ENCODE measurements around the gene GSDME.

The GSDME gene

DNA sequence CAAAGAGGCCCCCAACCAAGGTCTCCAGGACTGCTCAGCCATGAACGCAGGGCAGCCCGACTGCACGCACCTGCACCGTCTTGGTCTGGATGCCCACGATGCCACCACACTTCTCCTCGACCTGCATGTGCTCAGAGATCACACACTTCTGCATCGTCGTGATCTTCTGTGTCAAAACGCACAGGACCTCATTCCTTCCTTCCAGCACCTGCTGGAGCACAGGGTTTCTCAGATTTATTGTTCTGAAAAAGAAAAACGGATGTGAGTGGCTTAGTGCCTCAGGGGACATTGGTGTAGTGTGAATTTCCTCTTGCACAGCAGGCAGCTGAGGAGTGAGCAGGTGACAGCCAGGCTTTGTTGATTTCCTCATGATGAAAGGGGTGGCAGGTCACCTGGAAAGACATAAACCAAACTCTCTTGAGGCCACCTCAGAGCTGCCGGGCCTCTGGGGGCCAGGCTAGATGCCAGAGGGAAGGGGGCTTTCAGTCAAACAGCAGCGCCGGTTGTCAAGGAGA is 38.2 kb downstream of the GSDME start:
- no peak for DNase-seq

- no peak for DNase-seq
Measured at GRCh38 chr7:24718431-24718831, 38.8 kb downstream of the GSDME start.

DNA sequence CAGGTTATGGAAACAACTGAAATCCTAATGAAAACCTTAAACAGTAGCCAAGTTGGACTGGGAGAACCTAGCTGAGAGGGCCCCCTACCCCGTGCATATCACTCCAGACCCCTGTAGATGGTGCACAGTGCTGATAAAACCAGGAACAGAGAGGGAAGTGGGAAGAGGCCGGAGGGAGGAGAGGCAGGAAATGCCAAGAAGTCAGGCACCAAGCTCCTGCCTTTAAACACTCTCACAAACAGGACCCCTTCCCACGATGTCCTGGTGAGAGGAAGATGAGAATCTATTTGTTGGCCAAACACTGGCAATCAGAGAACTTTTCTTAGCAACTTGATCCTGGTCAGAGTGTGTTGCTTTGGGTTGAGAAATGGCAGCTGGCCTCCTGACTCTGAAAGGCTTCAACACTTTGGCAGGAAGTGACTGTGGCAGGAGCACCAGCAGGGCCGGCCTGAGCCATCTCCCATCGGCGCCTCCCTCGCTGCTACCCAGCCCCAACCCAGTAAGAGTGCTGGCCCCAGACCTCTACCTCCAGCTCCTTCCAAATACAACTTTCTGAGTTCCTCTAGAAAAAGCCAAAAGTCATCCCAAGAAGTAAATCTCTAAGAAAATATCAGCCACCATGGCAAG is 39.5 kb downstream of the GSDME start:
- no peak for DNase-seq

GRCh38 chr7:24717247-24717622 is 40.0 kb downstream of the GSDME start:
- no peak for DNase-seq

- DNase-seq, result no peak
Measured at GRCh38 chr7:24716480-24717246, 40.6 kb downstream of the GSDME start.

- no peak for DNase-seq
Measured at GRCh38 chr7:24715661-24716479, 41.4 kb downstream of the GSDME start.

DNA sequence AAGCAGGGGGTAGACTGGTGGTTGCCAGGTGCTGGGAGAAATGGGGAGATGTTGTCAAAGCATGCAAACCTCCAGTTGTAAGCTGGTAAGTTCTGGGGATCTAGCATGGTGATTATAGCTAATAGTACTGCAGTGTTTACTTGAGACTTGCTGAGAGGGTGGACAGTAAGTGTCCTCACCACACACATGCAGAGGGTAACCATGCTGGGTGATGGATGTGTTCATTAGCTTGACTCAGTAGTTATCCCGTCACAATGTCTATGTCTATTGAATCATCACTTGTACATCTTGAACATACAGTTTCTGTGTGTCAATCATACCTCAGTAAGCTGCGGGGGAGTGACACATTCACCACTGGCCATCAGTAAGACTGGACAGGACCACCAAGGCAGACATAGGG is 42.1 kb downstream of the GSDME start:
- DNase-seq, result no peak

DNA sequence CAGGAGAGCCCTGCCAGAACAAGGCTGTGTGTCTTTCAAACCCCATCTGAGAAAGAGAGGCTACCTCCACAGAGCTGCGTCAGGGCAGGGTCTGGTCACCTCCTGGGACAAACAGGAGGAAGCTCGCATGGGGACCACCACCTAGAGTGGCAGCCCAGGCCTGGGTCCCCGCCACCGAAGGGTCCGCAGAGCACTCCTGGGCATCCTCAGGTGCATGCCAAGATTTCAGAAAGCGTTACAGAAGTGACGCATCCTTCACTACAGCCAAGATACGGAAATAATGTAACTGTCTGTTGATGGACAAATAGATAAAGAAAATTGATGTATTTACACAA is 42.6 kb downstream of the GSDME start:
- no peak for DNase-seq

DNA sequence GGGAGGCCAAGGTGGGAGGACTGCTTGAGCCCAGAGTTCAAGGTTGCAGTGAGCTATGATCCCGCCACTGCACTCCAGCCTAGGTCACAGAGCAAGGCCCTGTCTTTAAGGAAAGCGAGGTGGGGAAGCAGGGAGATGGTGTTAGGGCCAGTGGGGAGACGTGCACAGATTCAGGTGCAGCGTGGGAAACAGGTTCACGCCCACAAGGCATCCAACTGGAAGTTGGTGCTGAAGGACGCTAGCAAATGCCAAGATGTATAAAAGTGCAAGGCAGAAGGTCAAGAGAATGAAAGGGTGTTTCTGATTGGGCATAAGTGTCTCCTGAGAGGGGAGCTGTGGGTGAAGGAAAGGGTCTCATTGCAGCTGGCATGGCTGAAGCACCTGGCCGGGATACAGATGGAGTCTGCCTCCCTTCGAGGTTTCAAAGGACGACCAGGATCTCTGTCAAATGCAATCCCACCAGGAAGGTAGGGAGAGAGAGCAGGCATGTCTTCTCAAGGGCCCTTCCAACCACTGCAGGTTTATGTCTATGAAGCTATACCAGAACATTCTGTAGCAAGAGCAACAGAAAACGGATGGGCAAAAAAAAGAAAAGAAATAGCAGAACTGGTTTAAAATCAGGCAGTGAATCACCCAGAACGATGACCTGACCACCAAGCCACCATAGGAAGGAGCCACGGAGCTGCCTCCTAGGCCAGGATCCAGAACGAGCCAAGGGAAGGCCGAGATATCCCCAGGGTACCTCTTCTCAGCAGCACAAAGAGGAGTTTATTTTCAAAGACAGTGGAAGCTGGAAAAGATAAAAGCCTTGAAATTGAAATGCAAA is 43.2 kb downstream of the GSDME start:
- no peak for DNase-seq

- DNase-seq, result no peak
Measured at GRCh38 chr7:24713039-24713793, 44.0 kb downstream of the GSDME start.

- DNase-seq, result no peak
Measured at GRCh38 chr7:24709585-24710360, 47.5 kb downstream of the GSDME start.

GRCh38 chr7:24709051-24709450 is 48.2 kb downstream of the GSDME start:
- no peak for DNase-seq

GRCh38 chr7:24707988-24708615 is 49.2 kb downstream of the GSDME start:
- no peak for DNase-seq

GRCh38 chr7:24706211-24707170 is 50.8 kb downstream of the GSDME start:
- no peak for DNase-seq

- no peak for DNase-seq
Measured at GRCh38 chr7:24705461-24705954, 51.8 kb downstream of the GSDME start.

GRCh38 chr7:24704311-24704710 is 53.0 kb downstream of the GSDME start:
- DNase-seq, result no peak

GRCh38 chr7:24703296-24703695 is 54.0 kb downstream of the GSDME start:
- DNase-seq, result no peak

- no peak for DNase-seq
Measured at GRCh38 chr7:24702755-24703154, 54.5 kb downstream of the GSDME start.

Data from NCI-H187 treated with DMSO at 0.1 percent for 48 hours (cell line).